ENCODE measurements around the gene SLC9C2. TPM values are rescaled to one million over a fixed set of nuclear protein-coding genes. Genes with fewer than 3 reads are reported as not detected.
"Not testable (repeated sequence)": the region's sequence is repeated elsewhere in the genome, so short reads cannot be mapped to it uniquely, and the experiment has no call there.

The SLC9C2 gene
- not detected for polyA plus RNA-seq (2013, experiment 1 of 2)
- polyA plus RNA-seq (2013, experiment 2 of 2), result not detected

- no peaks in the 10 kb centered on the region for H3K36me3 ChIP-seq (ENCODE audit: control insufficient read depth, insufficient read depth, low read length)
- WGBS, 2 experiments (ENCODE audit: insufficient coverage in 2 of 2), result 86 to 89% methylated on average over 4 of the region's 5 CpGs
- H3K4me3 ChIP-seq (ENCODE audit: extremely low read depth, insufficient read depth, low read length, poor library complexity, severe bottlenecking), result no peak within 1 kb of the TSS
- H3K4me1 ChIP-seq (ENCODE audit: control insufficient read depth, insufficient read depth, low read length, poor library complexity, severe bottlenecking), result no peaks in the 10 kb centered on the region
- no peak within 1 kb of the TSS for H3K27ac ChIP-seq (ENCODE audit: low read depth, low read length, severe bottlenecking)
- no peaks in the 10 kb centered on the region for H3K9me3 ChIP-seq (ENCODE audit: control insufficient read depth, low read length)
These were observed at the start of gene SLC9C2 for GRCh38 chr1:173603056-173603591. Gene SLC9C2, minus strand, starts transcription at chr1:173603072. Its CDS starts 1,296 bp downstream, at chr1:173601776.

- H3K27ac ChIP-seq (ENCODE audit: low read depth, low read length, severe bottlenecking), result no peak overlapping the region
These were observed 46.2 kb upstream of the SLC9C2 start for GRCh38 chr1:173648880-173649605.

GRCh38 chr1:173646656-173647055 is 43.8 kb upstream of the SLC9C2 start:
- no peak overlapping the region for H3K4me3 ChIP-seq (ENCODE audit: extremely low read depth, insufficient read depth, low read length, poor library complexity, severe bottlenecking)
- H3K4me1 ChIP-seq (ENCODE audit: control insufficient read depth, insufficient read depth, low read length, poor library complexity, severe bottlenecking), result no peaks in the 10 kb centered on the region
- WGBS, 2 experiments (ENCODE audit: insufficient coverage in 2 of 2), result 69 to 100% methylated on average over 1 to 2 of the region's 3 CpGs
- H3K27ac ChIP-seq (ENCODE audit: low read depth, low read length, severe bottlenecking), result no peak overlapping the region
- peaks cover 9% of the 10 kb centered on the region for H3K9me3 ChIP-seq (ENCODE audit: control insufficient read depth, low read length)
- H3K36me3 ChIP-seq (ENCODE audit: control insufficient read depth, insufficient read depth, low read length), result no peaks in the 10 kb centered on the region

More at GRCh38 chr1:173648880-173649605, 46.2 kb upstream of the SLC9C2 start:
- H3K4me3 ChIP-seq (ENCODE audit: extremely low read depth, insufficient read depth, low read length, poor library complexity, severe bottlenecking), result no peak overlapping the region
- no peaks in the 10 kb centered on the region for H3K4me1 ChIP-seq (ENCODE audit: control insufficient read depth, insufficient read depth, low read length, poor library complexity, severe bottlenecking)
- H3K9me3 ChIP-seq (ENCODE audit: control insufficient read depth, low read length), result no peaks in the 10 kb centered on the region
- no peaks in the 10 kb centered on the region for H3K36me3 ChIP-seq (ENCODE audit: control insufficient read depth, insufficient read depth, low read length)

- Histone ChIP-seq H3K27ac (ENCODE audit: low read depth, low read length, severe bottlenecking) (peak overlapping the region; percentile 41), H3K9me3 (ENCODE audit: control insufficient read depth, low read length) (peaks cover 26% of the 10 kb centered on the region)
- 93 to 94% methylated on average over 4 of the region's 4 CpGs for WGBS, 2 experiments (ENCODE audit: insufficient coverage in 2 of 2)
- not testable (repeated sequence) for H3K36me3 ChIP-seq (ENCODE audit: control insufficient read depth, insufficient read depth, low read length); H3K4me1 ChIP-seq (ENCODE audit: control insufficient read depth, insufficient read depth, low read length, poor library complexity, severe bottlenecking); H3K4me3 ChIP-seq (ENCODE audit: extremely low read depth, insufficient read depth, low read length, poor library complexity, severe bottlenecking)
These were observed 39.7 kb upstream of the SLC9C2 start for GRCh38 chr1:173642450-173643139.

- Histone ChIP-seq H3K9me3 (ENCODE audit: control insufficient read depth, low read length) (peaks cover 27% of the 10 kb centered on the region), H3K4me3 (ENCODE audit: extremely low read depth, insufficient read depth, low read length, poor library complexity, severe bottlenecking) (peak overlapping the region; percentile 14), H3K4me1 (ENCODE audit: control insufficient read depth, insufficient read depth, low read length, poor library complexity, severe bottlenecking) (no peaks in the 10 kb centered on the region), H3K27ac (ENCODE audit: low read depth, low read length, severe bottlenecking) (no peak overlapping the region), H3K36me3 (ENCODE audit: control insufficient read depth, insufficient read depth, low read length) (peaks cover 8% of the 10 kb centered on the region)
- 67 to 71% methylated on average over 1 to 2 of the region's 2 CpGs for WGBS, 2 experiments (ENCODE audit: insufficient coverage in 2 of 2)
These were observed 36.2 kb upstream of the SLC9C2 start for GRCh38 chr1:173639102-173639501.

- peaks cover 8% of the 10 kb centered on the region for H3K36me3 ChIP-seq (ENCODE audit: control insufficient read depth, insufficient read depth, low read length)
- WGBS, 2 experiments (ENCODE audit: insufficient coverage in 2 of 2), result 91 to 96% methylated on average over 11 of the region's 12 CpGs
- peaks cover 27% of the 10 kb centered on the region for H3K9me3 ChIP-seq (ENCODE audit: control insufficient read depth, low read length)
- peak overlapping the region; percentile 18 for H3K4me3 ChIP-seq (ENCODE audit: extremely low read depth, insufficient read depth, low read length, poor library complexity, severe bottlenecking)
- no peak overlapping the region for H3K27ac ChIP-seq (ENCODE audit: low read depth, low read length, severe bottlenecking)
- H3K4me1 ChIP-seq (ENCODE audit: control insufficient read depth, insufficient read depth, low read length, poor library complexity, severe bottlenecking), result no peaks in the 10 kb centered on the region
These were observed 35.5 kb upstream of the SLC9C2 start for GRCh38 chr1:173638043-173639021.

GRCh38 chr1:173637236-173638042 is 34.6 kb upstream of the SLC9C2 start:
- H3K9me3 ChIP-seq (ENCODE audit: control insufficient read depth, low read length), result peaks cover 18% of the 10 kb centered on the region
- WGBS, 2 experiments (ENCODE audit: insufficient coverage in 2 of 2), result 93 to 94% methylated on average over 4 to 5 of the region's 6 CpGs
- not testable (repeated sequence) for H3K27ac ChIP-seq (ENCODE audit: low read depth, low read length, severe bottlenecking); H3K4me1 ChIP-seq (ENCODE audit: control insufficient read depth, insufficient read depth, low read length, poor library complexity, severe bottlenecking); H3K36me3 ChIP-seq (ENCODE audit: control insufficient read depth, insufficient read depth, low read length)
- peak overlapping the region; percentile 18 for H3K4me3 ChIP-seq (ENCODE audit: extremely low read depth, insufficient read depth, low read length, poor library complexity, severe bottlenecking)

GRCh38 chr1:173635116-173635515 is 32.2 kb upstream of the SLC9C2 start, which contains the start of gene TEX50:
Gene TEX50, plus strand, starts transcription at chr1:173635338. Its CDS starts 184 bp downstream, at chr1:173635522.
- Histone ChIP-seq H3K4me1 (ENCODE audit: control insufficient read depth, insufficient read depth, low read length, poor library complexity, severe bottlenecking) (no peaks in the 10 kb centered on the region), H3K36me3 (ENCODE audit: control insufficient read depth, insufficient read depth, low read length) (no peaks in the 10 kb centered on the region), H3K9me3 (ENCODE audit: control insufficient read depth, low read length) (peaks cover 11% of the 10 kb centered on the region), H3K27ac (ENCODE audit: low read depth, low read length, severe bottlenecking) (no peak within 1 kb of the TSS), H3K4me3 (ENCODE audit: extremely low read depth, insufficient read depth, low read length, poor library complexity, severe bottlenecking) (no peak within 1 kb of the TSS)
- WGBS, 2 experiments (ENCODE audit: insufficient coverage in 2 of 2), result no CpG with 5 or more reads among the region's 1 CpG

- no peak overlapping the region for H3K4me3 ChIP-seq (ENCODE audit: extremely low read depth, insufficient read depth, low read length, poor library complexity, severe bottlenecking)
- H3K27ac ChIP-seq (ENCODE audit: low read depth, low read length, severe bottlenecking), result no peak overlapping the region
- no peaks in the 10 kb centered on the region for H3K36me3 ChIP-seq (ENCODE audit: control insufficient read depth, insufficient read depth, low read length)
- H3K9me3 ChIP-seq (ENCODE audit: control insufficient read depth, low read length), result no peaks in the 10 kb centered on the region
- no peaks in the 10 kb centered on the region for H3K4me1 ChIP-seq (ENCODE audit: control insufficient read depth, insufficient read depth, low read length, poor library complexity, severe bottlenecking)
- 80 to 86% methylated on average over 1 to 3 of the region's 3 CpGs for WGBS, 2 experiments (ENCODE audit: insufficient coverage in 2 of 2)
These were observed 26.0 kb upstream of the SLC9C2 start for GRCh38 chr1:173628888-173629287.

All from mesodermal cell (in vitro differentiated cells).